Activated CD8-positive, alpha-beta memory T cell treated with anti-CD3 and anti-CD28 coated beads, Interleukin-2, amount 50 U/mL, for 24 hours (primary cell): ENCODE data around the gene RB1.
"Not testable (repeated sequence)": the region's sequence is repeated elsewhere in the genome, so short reads cannot be mapped to it uniquely, and the experiment has no call there.

ENCODE experiments used
- DNase-seq: peaks from one replicate; pipeline ENCODE4 v3.0.0-alpha.2; 2020; ENCODE audit errors: extremely low read depth

RB1 gene

GRCh38 chr13:48349525-48349924 lies 46.0 kb downstream of the RB1 start:
- DNase-seq, result no peak

GRCh38 chr13:48353590-48353989 lies 50.0 kb downstream of the RB1 start:
- DNase-seq, result no peak

- DNase-seq, result not testable (repeated sequence)
These were observed 52.0 kb downstream of the RB1 start for GRCh38 chr13:48355524-48355923.

- DNase-seq, result no peak
These were observed 53.2 kb downstream of the RB1 start for GRCh38 chr13:48356750-48357149.

GRCh38 chr13:48369988-48370387 lies 66.4 kb downstream of the RB1 start:
- DNase-seq, result no peak

GRCh38 chr13:48370815-48371214 lies 67.3 kb downstream of the RB1 start:
- DNase-seq, result no peak

- DNase-seq, result no peak
These were observed 74.3 kb downstream of the RB1 start for GRCh38 chr13:48377857-48378256.

GRCh38 chr13:48380581-48380980 lies 77.0 kb downstream of the RB1 start:
- DNase-seq, result no peak

GRCh38 chr13:48383384-48383783 lies 79.8 kb downstream of the RB1 start:
- no peak for DNase-seq

GRCh38 chr13:48386816-48387215 lies 83.3 kb downstream of the RB1 start:
- no peak for DNase-seq

- DNase-seq, result no peak
These were observed 87.7 kb downstream of the RB1 start for GRCh38 chr13:48391257-48391656.

GRCh38 chr13:48393030-48393697 lies 89.6 kb downstream of the RB1 start:
- DNase-seq, result no peak

- no peak for DNase-seq
These were observed 90.1 kb downstream of the RB1 start for GRCh38 chr13:48393698-48394085.

GRCh38 chr13:48397744-48398143 lies 94.2 kb downstream of the RB1 start:
- no peak for DNase-seq

GRCh38 chr13:48398450-48399095 lies 95.0 kb downstream of the RB1 start:
- DNase-seq, result no peak

GRCh38 chr13:48400090-48400694 lies 96.6 kb downstream of the RB1 start:
- no peak for DNase-seq

- DNase-seq, result no peak
These were observed 97.3 kb downstream of the RB1 start for GRCh38 chr13:48400850-48401291.

GRCh38 chr13:48401480-48401879 lies 97.9 kb downstream of the RB1 start:
- DNase-seq, result no peak

- DNase-seq, result no peak
These were observed 98.9 kb downstream of the RB1 start for GRCh38 chr13:48402325-48402932.

GRCh38 chr13:48403151-48403631 lies 99.6 kb downstream of the RB1 start:
- no peak for DNase-seq

- no peak for DNase-seq
These were observed 100.4 kb downstream of the RB1 start for GRCh38 chr13:48403913-48404312.

GRCh38 chr13:48404952-48405351 lies 101.4 kb downstream of the RB1 start:
- DNase-seq, result no peak

- no peak for DNase-seq
These were observed 102.3 kb downstream of the RB1 start for GRCh38 chr13:48405875-48406274.
